Middle frontal gyrus (tissue), 1 donor: ENCODE data around the gene ZNF333.
"Not testable (repeated sequence)": the region's sequence is repeated elsewhere in the genome, so short reads cannot be mapped to it uniquely, and the experiment has no call there.

Experiments used
- DNase-seq: peaks from one replicate; pipeline ENCODE4 v3.0.0-alpha.2; 2015; ENCODE audit warnings: low spot score; ENCODE audit errors: extremely low spot score

ZNF333 gene

DNA sequence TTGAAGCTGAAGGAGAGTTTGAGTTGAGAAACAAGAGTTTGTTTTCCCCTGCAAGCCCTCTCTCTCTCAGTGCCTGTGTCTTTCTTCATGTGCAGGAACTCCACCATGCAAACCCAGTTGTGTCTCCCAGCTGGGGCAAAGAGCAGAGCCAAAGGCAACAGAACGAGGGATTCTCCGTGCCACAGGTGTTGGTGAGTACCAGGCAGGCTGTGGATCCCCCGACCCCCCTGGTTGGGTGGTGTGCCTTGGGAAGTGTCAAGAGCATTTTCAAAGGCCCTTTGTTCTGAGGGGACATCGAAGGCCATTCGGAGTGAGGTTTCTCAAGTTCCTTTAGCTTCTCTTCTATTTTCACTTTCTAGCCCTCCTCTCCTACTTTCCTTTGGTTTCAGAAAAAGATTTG lies 5.6 kb downstream of the ZNF333 start:
- DNase-seq, result no peak

DNA sequence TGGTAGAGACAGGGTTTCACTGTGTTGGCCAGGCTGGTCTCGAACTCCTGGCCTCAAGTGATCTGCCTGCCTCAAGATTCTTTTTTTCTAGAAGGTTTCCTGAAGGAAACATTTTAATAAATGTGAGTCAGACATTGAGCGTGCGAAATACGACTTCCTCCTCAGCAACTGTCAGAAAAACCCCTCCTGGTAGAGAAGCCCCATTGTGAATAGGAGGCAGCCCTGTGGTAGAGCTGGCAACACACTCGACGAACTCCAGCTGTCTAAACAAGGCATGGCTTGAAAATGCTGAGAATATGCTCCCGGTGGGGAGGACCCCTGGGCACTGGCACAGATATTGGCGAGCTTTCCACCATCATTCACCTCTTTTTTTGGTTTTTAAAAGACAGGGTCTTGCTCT lies 9.8 kb downstream of the ZNF333 start:
- DNase-seq, result no peak

DNA sequence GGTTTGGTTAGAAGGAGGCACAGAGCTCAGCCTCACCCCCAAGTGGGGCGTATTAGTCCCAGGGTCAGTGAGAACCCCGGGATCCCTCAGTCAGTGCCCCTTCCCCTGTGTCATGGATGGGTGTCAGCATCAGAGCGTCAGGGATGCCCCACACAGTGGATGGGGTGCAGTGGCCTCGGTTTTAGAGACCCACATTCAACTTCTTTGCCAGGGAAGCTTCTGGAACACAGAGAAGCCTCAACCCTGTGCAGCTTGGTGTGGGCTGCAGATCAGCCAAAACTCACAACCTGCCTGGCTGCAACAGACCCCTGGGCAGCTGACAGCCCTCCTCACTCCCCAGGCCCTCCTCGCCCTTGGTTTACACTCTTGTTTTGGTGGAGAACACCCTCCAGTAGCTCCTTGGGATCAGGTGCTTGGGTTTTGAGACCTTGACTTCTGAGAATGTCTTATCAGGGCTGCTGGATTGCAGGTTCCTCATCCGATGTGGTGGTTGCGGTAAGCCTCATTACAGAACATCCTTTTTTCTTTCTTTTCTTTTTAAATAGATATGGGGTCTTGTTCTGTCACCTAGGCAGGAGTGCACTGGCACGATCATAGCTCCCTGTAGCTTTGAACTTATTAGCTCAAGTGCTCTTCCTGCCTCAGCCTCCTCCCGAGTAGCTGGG lies 11.0 kb downstream of the ZNF333 start:
- DNase-seq, result no peak

DNA sequence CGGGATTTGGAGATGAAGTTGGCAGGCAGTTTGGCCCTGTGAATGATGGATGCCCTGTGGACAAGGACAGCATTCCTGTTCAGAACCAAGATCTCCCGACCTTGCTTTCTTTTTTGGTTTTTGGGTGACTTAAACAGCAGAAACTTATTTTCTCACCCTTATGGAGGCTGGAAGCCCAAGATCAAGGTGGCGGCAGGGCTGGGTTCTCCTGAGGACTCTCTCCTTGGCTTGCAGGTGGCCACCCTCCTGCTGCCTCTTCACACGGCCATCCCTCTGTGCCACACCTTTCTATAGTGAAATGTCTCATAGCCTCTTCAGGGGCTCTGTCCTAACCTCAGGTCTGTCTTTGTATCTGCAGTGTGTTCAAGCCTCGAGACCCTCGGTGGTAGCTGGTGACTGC lies 14.0 kb downstream of the ZNF333 start:
- DNase-seq, result no peak

DNA sequence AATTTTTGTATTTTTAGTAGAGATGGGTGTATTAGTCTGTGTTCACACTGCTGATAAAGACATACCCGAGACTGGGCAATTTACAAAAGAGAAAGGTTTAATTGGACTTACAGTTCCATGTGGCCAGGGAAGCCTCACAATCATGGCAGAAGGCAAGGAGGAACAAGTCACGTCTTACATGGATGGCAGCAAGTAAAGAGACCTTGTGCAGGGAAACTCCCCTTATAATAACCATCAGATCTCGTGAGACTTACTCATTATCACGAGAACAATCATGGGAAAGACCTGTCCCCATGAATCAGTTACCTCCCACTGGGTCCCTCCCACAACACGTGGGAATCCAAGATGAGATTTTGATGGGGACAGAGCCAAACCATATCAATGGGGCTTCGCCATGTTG lies 14.6 kb downstream of the ZNF333 start:
- no peak for DNase-seq

DNA sequence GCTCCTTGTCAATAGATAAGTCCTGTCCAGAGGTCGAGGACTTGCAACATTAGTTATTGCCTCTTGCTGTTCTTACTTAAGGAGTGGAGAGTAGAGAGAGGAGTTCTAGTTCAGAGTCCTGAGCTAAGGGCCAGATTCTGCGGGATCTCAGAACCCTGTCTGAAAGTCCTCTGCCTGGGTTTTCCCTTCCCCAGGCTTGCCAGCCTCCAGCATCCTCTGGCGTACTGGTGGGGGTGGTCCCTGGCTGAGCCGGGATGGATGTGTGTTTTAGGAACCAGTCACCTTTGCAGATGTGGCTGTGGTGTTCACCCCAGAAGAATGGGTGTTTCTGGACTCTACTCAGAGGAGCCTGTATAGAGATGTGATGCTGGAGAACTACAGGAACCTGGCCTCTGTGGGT lies 26.0 kb downstream of the ZNF333 start:
- no peak for DNase-seq

DNA sequence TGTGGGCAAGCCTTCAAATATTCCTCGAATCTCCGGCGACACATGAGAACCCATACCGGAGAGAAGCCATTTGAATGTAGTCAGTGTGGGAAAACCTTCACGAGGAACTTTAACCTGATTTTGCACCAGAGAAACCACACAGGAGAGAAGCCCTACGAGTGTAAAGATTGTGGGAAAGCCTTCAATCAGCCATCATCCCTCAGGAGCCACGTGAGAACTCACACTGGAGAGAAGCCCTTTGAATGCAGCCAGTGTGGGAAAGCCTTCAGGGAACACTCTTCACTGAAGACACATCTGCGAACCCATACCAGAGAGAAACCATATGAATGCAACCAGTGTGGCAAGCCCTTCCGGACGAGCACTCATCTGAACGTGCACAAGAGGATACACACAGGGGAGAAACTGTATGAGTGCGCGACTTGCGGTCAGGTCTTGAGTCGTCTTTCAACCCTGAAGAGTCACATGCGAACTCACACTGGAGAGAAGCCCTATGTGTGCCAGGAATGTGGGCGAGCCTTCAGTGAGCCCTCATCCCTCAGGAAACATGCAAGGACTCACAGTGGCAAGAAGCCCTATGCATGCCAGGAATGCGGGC lies 28.8 kb downstream of the ZNF333 start:
- DNase-seq, result no peak

DNA sequence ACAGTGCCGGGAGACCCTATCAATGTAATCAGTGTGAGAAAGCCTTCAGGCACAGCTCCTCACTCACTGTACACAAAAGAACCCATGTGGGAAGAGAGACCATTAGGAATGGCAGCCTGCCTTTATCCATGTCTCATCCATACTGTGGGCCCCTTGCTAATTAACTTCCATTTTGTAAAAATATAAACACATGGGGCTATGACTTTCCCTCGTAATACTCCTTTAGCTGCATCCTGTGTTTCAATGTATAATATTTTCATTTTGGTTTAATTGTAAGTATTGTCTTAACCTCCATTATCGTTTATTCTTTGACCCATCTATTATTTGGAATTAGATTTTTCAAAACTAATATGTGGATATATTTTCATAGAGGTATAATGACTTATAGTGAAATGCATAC lies 29.3 kb downstream of the ZNF333 start:
- no peak for DNase-seq

DNA sequence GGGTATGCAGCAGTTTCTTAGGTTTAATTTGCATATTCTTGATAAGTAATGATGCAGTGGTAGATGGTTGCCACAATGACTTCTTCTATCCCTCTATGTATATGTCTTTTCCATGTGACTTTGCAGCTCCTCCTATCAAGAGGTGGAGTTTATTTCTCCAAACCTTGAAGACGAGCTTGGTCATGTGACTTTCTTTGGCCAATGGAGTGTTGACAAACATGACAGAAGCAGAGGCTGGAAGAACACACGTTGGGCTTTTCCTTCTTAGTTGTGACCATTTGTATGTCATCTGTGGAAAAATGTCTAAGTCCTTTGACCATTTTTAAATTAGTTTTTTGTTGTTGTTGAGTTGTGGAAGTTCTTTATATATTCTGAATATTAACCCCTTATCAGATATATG lies 32.3 kb downstream of the ZNF333 start:
- no peak for DNase-seq

DNA sequence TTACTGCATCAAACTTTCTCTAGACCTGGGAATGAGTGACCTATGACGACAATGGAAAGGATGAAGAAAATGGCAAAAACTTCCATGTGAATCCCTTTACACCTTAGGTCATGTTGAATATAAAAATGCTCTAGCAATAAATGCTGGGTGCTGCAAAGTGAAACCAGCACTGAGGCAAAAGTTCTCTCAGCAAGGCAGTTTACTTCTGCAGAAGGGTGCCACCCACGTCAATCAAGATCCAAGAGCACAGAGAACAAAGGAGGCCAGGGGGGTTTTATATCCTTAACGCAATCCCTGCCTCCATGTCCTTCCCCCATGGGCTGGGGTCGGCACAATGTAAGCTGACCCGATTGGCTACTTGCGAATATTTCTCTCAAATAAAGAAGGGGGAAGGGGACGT lies 38.7 kb downstream of the ZNF333 start:
- DNase-seq, result no peak

DNA sequence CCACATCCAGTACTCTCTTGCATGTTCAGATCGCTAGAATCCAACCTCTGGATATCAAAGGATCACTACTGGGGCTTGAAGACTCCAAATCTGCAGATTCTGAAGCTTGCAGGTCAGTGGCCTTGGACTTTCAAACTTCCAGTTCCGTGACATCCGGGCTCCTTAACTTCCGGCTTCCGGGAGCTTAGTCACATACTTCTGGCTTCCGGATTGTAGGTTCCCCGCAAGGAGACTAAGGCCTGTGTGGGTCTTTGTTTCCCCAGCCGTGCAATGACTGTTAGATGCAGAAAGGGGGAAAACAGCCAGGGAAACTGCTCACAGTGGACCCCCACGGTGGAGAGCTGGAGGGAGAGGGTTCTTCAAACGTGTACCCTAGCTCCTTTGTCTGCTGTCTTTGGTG lies 41.4 kb downstream of the ZNF333 start:
- DNase-seq, result no peak

DNA sequence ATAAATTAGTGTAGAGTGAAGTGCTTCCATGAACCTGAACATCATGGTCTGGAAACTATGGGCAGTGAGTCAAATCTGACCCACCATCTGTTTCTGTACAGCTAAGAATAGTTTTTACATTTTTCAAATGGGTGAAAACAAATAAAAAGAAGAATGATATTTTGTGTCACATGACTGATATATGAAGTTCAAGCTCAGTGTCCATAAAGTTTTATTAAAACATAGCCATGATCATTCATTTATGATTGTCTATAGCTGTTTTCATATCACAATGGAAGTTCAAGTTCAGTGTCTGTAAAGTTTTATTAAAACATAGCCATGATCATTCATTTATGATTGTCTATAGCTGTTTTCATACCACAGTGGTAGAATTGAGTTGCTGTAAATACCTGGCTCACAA lies 42.7 kb downstream of the ZNF333 start:
- DNase-seq, result no peak

DNA sequence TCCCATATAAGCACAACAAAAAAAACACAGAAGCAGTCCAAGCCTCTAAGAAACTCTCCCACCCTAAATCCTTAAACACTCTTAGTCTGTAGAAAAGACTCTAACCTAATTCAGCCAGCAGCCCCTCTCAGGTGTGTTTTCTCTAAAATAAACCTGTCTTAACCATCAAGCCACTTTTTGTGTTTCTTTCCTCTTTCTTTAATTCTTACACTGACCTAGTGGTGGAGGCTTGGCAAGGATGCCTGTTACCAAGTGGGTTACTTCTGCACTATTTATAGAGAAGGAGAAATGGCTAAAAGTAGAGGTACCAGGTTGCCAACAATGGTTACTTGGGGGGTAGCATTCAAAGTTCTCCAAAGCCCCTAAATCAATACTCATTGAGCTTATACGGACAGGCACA lies 43.7 kb downstream of the ZNF333 start:
- DNase-seq, result no peak

DNA sequence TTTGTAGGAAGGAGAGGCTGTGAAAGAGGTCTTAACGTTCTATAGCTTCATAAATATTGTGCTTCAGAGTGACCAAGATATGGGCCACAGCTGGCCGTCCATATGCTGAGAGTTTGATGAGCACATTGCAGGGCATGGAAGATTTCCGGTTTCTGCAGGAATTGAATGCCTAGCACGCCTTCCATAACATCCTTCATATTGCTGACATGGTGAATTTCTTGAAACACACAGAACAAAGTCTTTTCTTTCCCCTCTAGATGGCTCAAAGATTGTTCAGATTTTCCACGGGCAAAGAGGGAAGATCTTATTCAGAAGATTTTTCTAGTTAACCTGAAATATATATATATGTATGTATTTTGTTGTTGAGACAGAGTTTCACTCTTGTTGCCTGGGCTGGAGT lies 46.1 kb downstream of the ZNF333 start:
- DNase-seq, result no peak

DNA sequence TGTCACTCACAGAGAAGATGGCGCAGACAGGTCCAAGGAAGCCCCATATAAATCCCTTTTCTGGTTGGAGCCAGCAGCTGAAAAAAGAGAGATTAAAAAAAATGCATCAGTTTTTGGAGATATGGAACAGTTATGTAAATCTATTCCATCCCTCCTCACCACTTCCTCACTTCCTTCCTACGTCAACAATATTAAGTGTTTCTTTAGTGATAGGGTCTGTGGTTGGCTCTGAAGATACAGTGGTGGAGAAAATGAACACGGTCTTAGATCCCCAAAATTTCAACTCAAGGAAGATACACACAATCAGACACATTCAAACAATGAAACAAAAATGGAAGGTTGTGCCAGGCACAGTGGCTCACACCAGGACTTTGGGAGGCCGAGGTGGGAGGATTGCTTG lies 57.0 kb downstream of the ZNF333 start:
- DNase-seq, result no peak

DNA sequence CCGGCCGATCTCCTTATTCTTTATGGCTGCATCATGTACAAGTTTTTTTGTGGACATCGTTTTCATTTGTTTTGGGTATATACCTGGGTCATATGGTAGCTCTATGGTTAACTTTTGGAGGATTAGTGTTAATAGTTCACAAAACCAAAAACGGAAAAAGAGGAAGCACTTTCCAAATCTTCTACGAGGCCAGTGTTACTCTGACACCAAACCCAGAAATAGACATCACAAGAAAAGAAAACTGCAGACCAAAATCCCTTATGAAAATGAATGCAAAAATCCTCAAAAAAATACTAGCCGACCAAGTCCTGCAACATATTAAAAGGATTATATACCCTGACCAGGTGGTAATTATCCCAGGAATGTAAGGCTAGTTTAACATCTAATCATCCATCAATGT lies 58.8 kb downstream of the ZNF333 start:
- no peak for DNase-seq

DNA sequence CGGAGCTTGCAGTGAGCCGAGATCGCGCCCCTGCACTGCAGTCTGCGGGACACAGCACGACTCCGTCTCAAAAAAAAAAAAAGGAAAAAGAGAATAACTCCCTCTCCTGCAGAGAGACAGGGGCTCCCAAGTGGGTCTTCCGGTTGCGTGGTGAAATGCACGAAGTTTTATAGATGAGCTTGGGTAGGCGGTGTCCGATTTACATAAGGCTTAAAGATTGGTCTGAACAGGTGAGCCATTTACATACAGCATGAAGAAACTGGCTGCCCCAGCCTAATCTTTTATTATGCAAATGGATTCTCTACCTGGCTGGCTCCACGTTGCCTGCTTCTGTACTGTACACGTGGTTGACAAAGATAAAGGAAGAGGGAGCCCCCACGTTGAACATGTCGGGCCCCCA lies 69.0 kb downstream of the ZNF333 start:
- no peak for DNase-seq

DNA sequence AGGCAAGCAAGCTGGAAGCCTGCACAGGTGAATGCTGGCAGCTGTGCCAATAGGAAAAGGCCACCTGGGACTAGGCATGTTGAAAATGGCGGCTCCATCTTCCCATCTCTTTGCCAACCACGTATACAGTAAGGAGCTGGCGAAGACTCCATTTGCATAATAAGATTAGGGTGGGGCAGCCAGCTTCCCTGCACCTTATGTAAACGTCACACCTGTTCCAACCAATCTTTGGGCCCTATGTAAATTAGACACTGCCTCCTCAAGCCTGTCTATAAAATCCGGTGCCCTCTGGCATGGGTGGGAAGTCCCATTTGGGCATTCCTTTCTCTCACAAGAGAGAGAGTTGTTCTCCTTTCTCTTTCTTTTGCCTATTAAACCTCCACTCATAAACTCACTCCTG lies 71.8 kb downstream of the ZNF333 start:
- no peak for DNase-seq

DNA sequence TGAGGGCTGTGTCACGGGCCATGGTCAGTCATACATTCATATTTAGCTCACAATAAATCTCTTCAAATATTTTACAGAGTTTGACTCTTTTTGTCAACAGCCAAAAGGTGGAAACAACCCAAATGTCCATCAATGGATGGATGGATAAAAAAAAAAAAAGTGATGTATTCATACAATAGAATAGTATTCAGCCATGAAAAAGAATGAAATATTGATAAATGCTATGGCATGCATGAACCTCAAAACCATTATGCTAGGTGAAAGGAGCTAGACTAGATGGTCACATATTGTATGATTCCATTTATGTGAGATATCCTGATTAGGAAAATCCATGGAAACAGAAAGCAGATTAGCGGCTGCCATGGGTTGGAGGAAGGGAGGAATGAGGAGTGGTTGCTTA lies 72.3 kb downstream of the ZNF333 start:
- DNase-seq, result no peak

DNA sequence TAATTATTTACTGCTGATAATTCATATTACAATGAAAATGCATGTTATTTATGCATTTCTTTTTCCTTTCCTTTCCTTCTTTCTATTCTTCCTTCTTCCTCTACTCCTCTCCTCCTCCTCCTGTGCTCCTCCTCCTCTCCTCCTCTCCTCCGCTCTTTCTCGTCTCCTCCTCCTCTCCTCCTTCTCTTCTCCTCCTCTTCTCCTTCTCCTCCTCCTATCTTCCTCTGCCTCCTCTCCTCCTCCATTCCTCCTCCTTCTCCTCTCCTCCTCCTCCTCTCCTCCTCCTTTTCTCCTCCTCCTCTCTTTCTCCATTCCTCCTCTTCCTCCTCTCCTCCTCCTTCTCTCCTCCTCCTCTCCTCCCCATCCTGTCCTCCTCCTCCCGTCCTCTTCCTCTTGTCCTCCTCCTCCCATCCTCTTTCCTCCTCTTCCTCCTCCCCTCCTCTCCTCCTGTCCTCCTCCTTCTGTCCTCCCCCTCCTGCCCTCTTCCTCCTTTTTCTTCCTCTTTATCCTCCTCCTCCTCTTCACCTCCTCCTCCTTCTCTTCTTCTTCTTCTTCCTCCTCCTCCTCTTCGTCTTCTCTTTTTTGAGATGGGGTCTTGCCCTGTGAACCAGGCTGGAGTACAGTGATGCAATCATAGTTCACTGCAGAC lies 73.8 kb downstream of the ZNF333 start:
- no peak for DNase-seq

DNA sequence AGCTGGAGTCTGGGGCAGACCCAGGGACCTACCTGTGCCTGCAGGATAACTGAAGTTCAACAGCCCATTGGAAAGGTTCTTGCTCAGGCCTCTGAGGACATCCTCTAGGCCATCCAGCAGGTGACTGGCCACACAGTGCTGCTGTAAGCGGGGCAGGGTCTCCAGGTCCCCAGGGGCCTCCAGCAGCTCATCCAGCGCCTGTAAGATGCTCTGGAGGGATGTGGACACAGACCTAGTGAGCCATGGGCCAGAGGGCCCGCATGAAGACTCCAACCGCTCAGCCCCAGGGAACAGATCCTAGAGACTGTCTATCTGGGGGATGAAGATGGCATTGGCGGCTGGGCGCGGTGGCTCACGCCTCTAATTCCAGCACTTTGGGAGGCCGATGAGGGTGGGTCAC lies 74.6 kb downstream of the ZNF333 start:
- DNase-seq, result no peak

DNA sequence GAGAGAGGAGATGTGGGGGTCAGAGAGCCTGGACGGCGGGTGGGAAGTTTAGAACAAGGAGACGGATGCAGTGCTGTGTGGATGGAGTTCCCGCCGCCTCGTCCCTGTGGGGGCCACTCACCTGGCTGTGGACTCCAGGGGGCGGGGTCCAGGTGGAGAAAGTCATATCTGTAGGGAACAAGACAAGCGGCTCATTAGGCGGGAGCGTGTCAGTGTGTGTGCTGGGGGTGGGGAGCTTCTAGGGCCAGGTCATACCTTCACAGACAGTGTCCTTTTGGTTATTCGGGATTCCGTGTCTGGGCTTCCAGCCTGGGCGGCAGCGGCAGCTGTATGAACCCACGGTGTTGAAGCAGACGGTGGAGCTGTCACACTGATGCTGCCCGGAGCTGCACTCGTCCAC lies 75.6 kb downstream of the ZNF333 start:
- DNase-seq, result not testable (repeated sequence)

DNA sequence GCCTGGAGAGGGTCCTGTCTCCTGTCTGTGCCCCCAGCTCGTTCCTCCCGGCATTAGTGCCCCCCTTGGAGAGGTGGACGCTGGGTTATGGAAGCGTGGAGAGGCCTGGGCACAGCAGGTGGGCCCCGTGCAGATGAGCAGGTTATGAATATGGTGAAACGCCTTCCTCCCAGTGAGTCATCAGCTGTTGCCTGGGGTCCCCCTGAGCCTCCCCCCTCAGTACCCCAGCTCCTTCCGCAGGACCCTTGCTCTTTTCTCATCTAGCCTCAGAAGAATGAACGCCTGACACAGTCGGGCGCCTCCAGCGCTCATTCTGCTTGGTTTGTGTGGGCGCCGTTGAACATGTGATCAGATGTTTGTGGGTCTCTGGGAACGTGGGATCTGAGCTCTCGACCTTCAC lies 76.0 kb downstream of the ZNF333 start:
- DNase-seq, result not testable (repeated sequence)
